Esophagus (tissue), 2 donors: ENCODE data around the gene ZCCHC24. TPM values are rescaled to one million over a fixed set of nuclear protein-coding genes. Genes with fewer than 3 reads are reported as not detected.

Experiments
- H3K27ac ChIP-seq, 2 donors: one replicate each; pipeline ENCODE4 v1.5.1; 2013; ENCODE audit warnings: low read depth in 2 of 2, mild to moderate bottlenecking in 2 of 2, inconsistent platforms in 1 of 2, low read length in 1 of 2, moderate library complexity in 1 of 2
- H3K27me3 ChIP-seq, 2 donors: one replicate each; pipeline ENCODE4 v1.6.1; 2013; ENCODE audit warnings: low read length in 2 of 2, control low read depth in 1 of 2, mild to moderate bottlenecking in 1 of 2; ENCODE audit not compliant: insufficient read depth in 2 of 2, control insufficient read depth in 1 of 2
- H3K36me3 ChIP-seq, 2 donors: one replicate each; pipeline ENCODE4 v1.6.1; 2013; ENCODE audit warnings: low read length in 1 of 2; ENCODE audit not compliant: control insufficient read depth in 2 of 2, insufficient read depth in 2 of 2
- H3K4me1 ChIP-seq, 2 donors: one replicate each; pipeline ENCODE4 v1.6.1; 2013; ENCODE audit warnings: low read length in 1 of 2; ENCODE audit not compliant: control insufficient read depth in 2 of 2, insufficient read depth in 2 of 2
- H3K4me3 ChIP-seq, 2 donors: one replicate each; pipeline ENCODE4 v1.5.1; 2013; ENCODE audit warnings: low read length in 2 of 2, mild to moderate bottlenecking in 2 of 2, low read depth in 1 of 2, moderate library complexity in 1 of 2
- H3K9me3 ChIP-seq, 2 donors: one replicate each; pipeline ENCODE4 v1.6.1; 2013; ENCODE audit warnings: mild to moderate bottlenecking in 2 of 2, low read depth in 1 of 2, low read length in 1 of 2, moderate library complexity in 1 of 2; ENCODE audit not compliant: control insufficient read depth in 2 of 2, insufficient read depth in 1 of 2
- WGBS, 2 donors: extraction: QIAGEN DNeasy Blood & Tissue Kit; methylation state at CpG; one replicate each; pipeline ENCODE4 v1.1.7; 2013; 5-methylcytosine and 5-hydroxymethylcytosine counted together
- polyA plus RNA-seq, 2 donors: library from polyadenylated mRNA; stranded (reverse); fragments of 200-250 nt; gene quantifications; one replicate each; pipeline ENCODE4 v1.2.3, GENCODE V29; 2013
- donor health status: healthy with polysubstance abuse.
- donor health status: Bipolar disorder and iron deficiency.

ZCCHC24 gene
- polyA plus RNA-seq, 2 donors, result 3.3 to 6.5 TPM

DNA sequence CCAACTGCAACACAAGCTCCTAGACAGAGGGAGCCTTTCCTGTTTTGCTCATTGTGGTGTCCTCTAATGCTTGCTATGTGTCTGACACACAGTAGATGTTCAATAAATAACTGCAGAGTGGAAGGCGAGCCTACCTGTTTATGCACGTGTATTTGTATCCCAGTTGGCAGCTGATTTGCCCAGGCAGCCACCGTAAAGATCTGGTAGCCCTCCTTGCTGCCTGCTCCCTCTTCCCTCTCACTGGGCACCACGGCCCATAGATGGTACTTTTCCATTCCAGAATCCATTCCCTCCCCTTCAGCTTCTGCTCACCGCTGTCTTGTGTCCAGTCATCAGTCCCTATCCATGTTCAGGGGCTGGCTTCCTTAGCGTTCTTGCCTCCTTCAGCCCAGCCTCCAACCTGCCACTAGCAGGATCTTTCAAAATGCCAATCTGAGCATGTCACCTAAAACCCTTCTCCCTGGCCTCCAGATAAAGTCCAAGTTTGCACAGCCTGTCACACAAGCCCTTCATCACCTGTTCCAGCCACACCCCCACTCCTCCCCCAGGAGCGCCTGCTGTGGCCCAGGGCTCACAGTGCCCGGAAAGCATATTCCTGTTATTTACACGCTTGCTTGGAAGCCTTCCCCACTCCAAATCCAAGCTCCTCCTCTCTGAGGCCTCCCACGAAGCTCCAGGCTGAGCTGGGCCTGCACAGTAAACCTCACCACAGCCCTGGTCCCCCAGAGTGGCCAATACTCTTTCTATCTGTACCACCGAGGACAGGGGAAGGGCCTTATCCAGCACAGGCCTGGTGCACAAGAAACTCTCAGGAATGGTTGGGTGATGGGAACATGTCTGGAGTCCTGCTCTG lies 21.0 kb downstream of the ZCCHC24 start:
- WGBS, 2 donors, result 47 to 60% methylated on average over 11 of the region's 11 CpGs
- peaks cover 3 to 8% of the 10 kb centered on the region in 2 donors for H3K4me1 ChIP-seq
- H3K27me3 ChIP-seq, result no peaks in the 10 kb centered on the region
- H3K36me3 ChIP-seq, result no peaks in the 10 kb centered on the region
- no peak overlapping the region for H3K4me3 ChIP-seq
- H3K27ac ChIP-seq, result peak overlapping the region; percentile 34 to 40
- peaks cover 0 to 2% of the 10 kb centered on the region in 2 donors for H3K9me3 ChIP-seq

DNA sequence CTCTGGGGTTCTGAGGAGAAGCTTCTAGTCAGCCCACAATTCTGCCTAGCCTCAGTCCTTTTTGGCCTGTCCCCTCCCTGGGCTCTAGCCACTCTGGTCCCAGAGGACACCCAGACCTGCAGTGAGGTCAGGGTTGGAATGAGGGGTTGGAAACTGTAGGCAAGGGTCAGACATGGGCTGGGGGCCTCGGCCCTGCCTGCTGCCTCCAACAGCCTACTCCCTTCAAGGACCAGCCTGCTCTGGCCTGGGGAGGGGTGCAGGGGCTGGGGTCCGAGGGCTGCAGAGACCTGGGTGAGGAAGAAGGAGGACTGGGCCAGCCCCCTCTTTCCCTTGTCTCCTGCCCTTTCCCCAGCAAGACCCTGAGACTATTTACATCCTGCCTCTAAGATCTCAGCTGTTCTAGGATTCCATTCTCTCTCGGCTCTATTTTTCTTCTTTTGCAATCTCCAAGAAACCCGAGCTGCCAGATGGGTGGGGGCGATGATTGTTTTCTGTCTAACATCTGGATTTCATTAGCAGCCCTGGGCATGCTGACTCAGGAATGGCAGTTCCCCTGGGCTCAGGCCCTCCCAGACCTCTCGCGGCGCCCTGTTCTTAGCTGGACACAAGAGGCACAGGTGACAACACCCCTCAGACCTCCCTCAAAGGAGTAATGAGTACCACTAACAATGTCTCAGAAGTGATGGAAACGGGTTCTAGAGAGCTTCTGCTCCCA lies 23.1 kb downstream of the ZCCHC24 start:
- WGBS, 2 donors, result 68 to 70% methylated on average over 9 of the region's 9 CpGs
- no peak overlapping the region for H3K4me3 ChIP-seq
- H3K9me3 ChIP-seq, result peaks cover 0 to 2% of the 10 kb centered on the region in 2 donors
- peaks cover 3 to 8% of the 10 kb centered on the region in 2 donors for H3K4me1 ChIP-seq
- no peaks in the 10 kb centered on the region for H3K27me3 ChIP-seq
- peaks cover 2 to 3% of the 10 kb centered on the region in 2 donors for H3K36me3 ChIP-seq
- peak overlapping the region; percentile 64 to 72 for H3K27ac ChIP-seq

DNA sequence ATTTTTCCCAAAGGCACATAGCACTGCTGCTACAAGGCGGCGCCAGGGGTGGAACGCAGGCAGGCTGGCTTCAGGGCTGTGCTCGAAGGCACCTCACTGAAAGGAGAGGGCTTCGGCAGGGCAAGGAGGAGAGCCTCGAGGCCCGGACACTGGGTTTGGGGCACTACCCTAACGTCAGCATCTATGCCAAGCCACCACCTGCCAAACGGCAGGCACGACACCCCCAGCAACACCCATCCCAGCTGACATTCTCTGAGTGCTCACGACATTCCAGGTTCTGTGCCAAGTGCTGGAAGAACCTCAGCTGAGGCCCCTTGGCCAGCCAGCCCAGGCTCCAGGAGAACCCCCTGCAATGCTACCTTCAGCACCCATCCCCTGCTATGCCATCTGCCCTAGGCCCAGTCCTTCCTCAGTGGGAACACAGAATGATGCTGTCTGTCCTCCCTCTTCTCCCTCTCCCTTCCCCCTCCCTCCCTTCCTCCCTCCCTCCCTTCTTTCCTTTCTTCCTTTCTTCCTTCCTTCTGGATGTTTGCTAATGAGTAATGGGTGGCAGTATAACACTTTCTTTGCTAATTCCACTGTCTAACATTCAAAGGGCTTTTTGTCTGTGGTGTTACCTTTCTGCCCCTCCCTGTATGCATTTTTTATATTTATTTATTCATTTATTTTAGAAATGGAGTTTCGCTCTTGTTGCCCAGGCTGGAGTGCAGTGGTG lies 24.3 kb downstream of the ZCCHC24 start:
- Histone ChIP-seq H3K4me1 (peaks cover 5 to 8% of the 10 kb centered on the region in 2 donors), H3K4me3 (no peak overlapping the region)

DNA sequence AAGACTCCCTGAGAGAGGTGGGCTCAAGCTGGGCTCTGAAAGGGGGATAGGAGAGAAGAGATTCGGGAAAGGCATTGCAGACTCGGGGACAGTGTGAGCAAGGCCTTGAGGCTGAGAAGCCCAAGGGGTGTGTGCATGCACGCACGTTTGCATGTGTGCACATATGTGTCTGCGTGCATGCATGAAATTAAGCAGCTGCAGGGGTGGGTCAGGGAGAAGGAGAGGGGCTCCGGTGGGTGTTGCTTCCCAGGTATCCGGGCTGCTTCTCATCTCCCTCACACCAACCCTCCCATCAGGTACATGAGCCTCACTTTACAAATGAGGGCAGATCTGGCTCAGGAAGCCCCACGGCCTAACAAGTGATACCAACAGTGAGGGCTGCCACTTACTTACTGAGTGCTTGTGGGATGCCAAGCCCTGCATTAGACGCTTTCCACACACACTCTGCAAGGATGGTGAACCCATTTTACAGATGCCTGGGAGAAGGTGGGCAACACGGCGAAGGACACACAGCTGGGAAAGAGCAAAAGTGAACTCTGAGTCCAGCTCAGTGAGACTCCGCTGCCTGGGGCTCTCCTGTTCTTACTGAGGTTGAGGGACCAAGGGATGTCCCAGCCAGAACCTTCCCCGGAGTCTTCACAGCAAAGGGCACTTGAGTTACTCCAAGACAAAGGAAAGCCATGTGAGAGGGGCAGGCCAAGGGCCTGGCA lies 26.4 kb downstream of the ZCCHC24 start:
- Histone ChIP-seq H3K4me1 (peaks cover 3 to 7% of the 10 kb centered on the region in 2 donors), H3K4me3 (no peak overlapping the region), H3K27ac (no peak overlapping the region), H3K9me3 (peaks cover 0 to 2% of the 10 kb centered on the region in 2 donors), H3K27me3 (no peaks in the 10 kb centered on the region), H3K36me3 (peaks cover 2 to 3% of the 10 kb centered on the region in 2 donors)
- 92 to 94% methylated on average over 13 of the region's 13 CpGs for whole genome bisulfite sequencing, 2 donors

More for the DNA sequence above, 24.3 kb downstream of the ZCCHC24 start:
- H3K9me3 ChIP-seq, result peaks cover 0 to 2% of the 10 kb centered on the region in 2 donors
- peaks cover 2 to 3% of the 10 kb centered on the region in 2 donors for H3K36me3 ChIP-seq
- WGBS, 2 donors, result 70 to 71% methylated on average over 12 of the region's 12 CpGs
- H3K27me3 ChIP-seq, result no peaks in the 10 kb centered on the region
- H3K27ac ChIP-seq, result no peak overlapping the region

DNA sequence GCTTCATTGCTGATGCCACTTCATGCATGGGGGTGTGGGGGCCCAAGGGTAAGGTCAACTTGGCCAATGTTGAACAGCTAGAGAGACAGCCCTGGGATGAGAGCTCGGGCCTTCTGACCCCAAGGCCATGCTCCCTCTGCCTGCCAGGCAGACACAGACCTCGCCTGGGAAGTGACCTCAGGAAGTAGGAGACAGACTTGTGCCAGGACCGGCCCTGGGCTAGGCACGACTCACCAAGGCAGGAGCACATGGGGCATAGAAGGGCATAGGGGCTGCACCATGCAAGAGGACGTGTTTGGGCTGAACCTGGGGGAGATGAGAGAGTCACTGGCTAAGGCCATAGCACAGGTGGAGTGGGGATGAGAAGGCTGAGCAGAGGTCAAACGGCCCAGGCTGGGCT lies 27.1 kb downstream of the ZCCHC24 start:
- WGBS, 2 donors, result 68 to 76% methylated on average over 6 of the region's 6 CpGs
- Histone ChIP-seq H3K4me1 (peaks cover 3 to 7% of the 10 kb centered on the region in 2 donors), H3K27ac (no peak overlapping the region), H3K36me3 (peaks cover 2 to 3% of the 10 kb centered on the region in 2 donors), H3K9me3 (peaks cover 0 to 2% of the 10 kb centered on the region in 2 donors), H3K4me3 (no peak overlapping the region), H3K27me3 (no peaks in the 10 kb centered on the region)

DNA sequence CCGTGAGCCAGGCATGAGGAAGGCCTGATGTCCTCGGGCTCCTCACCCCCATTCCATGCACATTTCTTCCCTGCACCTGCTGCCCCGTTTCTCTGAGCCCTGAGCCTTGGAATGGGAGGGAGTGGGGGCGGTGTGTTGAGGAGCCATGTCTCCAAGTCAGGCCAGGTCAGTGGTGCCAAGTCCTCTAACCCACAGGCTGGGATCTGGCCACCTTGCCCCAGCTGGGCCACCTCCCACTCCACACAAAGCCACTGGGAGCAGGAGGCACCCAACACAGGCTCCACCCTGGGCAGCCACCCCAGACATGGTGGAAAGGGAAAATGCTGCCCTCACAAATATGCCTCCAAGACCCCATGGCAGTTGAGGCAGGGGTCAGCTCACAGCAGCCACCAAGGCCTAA lies 27.7 kb downstream of the ZCCHC24 start:
- H3K27ac ChIP-seq, result no peak overlapping the region
- H3K4me3 ChIP-seq, result no peak overlapping the region
- peaks cover 0 to 2% of the 10 kb centered on the region in 2 donors for H3K9me3 ChIP-seq
- peaks cover 2 to 3% of the 10 kb centered on the region in 2 donors for H3K36me3 ChIP-seq
- peaks cover 3 to 9% of the 10 kb centered on the region in 2 donors for H3K4me1 ChIP-seq
- WGBS, 2 donors, result 76 to 79% methylated on average over 3 to 4 of the region's 4 CpGs
- no peaks in the 10 kb centered on the region for H3K27me3 ChIP-seq

DNA sequence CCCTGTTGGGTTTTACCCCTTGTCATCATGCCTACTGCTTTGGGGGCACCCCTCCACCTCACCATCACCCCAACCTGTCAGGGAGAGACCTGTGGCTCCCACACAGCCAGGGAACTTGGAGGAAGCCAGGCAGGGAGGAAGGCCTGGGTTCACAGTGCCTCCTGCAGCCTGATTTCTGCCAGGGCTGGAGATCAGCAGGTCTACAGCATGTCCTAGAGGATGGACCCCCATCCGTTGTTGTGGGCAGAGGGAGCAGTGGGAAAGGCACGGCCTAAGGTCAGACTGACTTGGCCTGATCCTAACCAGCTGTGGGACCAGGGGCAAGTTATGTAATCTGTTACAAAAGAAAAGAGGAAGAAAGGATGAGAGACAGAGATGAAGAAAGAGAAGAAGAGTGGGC lies 28.2 kb downstream of the ZCCHC24 start:
- peaks cover 3% of the 10 kb centered on the region in 2 donors for H3K36me3 ChIP-seq
- WGBS, 2 donors, result 56 to 65% methylated on average over 2 of the region's 2 CpGs
- no peaks in the 10 kb centered on the region for H3K27me3 ChIP-seq
- no peak overlapping the region for H3K27ac ChIP-seq
- H3K4me3 ChIP-seq, result no peak overlapping the region
- peaks cover 3 to 9% of the 10 kb centered on the region in 2 donors for H3K4me1 ChIP-seq
- peaks cover 0 to 2% of the 10 kb centered on the region in 2 donors for H3K9me3 ChIP-seq

DNA sequence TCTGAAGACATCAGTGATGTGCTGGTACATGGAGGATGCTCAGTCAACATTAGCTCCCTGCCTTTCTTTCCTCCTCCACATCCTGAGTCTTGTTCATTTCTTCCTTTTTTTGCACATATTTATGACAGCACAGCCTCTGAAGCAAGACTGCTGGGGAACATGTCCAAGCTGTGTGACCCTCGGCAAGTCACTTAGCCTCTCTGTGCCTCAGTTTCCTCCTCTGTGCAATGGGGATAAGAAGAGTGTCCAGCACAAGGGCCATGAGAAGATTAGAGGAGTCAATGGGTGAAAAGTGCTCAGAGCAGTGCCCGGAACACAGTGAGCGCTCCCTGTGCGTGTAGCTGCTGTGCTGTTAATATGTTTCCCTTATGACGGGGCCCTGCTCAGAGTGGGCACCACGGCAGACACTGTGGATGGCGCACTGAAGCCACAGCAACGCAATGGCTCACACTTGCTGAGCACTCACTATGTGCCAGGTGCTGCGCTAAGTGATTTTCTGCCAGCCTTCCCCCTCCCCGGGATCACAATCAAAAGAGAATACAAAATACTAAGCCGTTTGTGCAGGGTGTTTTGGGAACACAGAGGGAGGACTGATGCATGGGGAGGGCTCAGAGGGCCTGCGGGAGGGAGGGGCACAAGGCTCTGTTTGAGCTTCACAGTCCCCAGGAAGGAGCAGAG lies 28.7 kb downstream of the ZCCHC24 start:
- Histone ChIP-seq H3K27ac (no peak overlapping the region), H3K4me1 (peaks cover 0 to 13% of the 10 kb centered on the region in 2 donors), H3K4me3 (no peak overlapping the region), H3K36me3 (peaks cover 3 to 5% of the 10 kb centered on the region in 2 donors), H3K9me3 (peaks cover 0 to 2% of the 10 kb centered on the region in 2 donors), H3K27me3 (no peaks in the 10 kb centered on the region)
- 77 to 86% methylated on average over 12 of the region's 12 CpGs for WGBS, 2 donors
